Uterus (tissue), 2 donors: ENCODE data around the gene CACNG6.

Experiments used
- POLR2A ChIP-seq, 2 donors: fragments of 450-650 bp; IDR thresholded peaks; one replicate each; pipeline ENCODE4 v1.6.1; 2016; ENCODE audit warnings: antibody characterized with exemption in 2 of 2, mild to moderate bottlenecking in 1 of 2, moderate library complexity in 1 of 2
- TF ChIP-seq, protein P1 (sequence below), 4 experiments: fragments of 200-600 bp in 2 of 4; fragments of 450-650 bp in 2 of 4; sonication (generic) in 2 of 4; IDR thresholded peaks; one replicate each; pipeline ENCODE4 v1.5.1; 2016 to 2019; ENCODE audit warnings: antibody characterized with exemption in 4 of 4, mild to moderate bottlenecking in 2 of 4, moderate library complexity in 1 of 4

GRCh38 chr19:53951436-53951835, 40.0 kb upstream of the CACNG6 start:
- TF ChIP-seq, protein P1, sequence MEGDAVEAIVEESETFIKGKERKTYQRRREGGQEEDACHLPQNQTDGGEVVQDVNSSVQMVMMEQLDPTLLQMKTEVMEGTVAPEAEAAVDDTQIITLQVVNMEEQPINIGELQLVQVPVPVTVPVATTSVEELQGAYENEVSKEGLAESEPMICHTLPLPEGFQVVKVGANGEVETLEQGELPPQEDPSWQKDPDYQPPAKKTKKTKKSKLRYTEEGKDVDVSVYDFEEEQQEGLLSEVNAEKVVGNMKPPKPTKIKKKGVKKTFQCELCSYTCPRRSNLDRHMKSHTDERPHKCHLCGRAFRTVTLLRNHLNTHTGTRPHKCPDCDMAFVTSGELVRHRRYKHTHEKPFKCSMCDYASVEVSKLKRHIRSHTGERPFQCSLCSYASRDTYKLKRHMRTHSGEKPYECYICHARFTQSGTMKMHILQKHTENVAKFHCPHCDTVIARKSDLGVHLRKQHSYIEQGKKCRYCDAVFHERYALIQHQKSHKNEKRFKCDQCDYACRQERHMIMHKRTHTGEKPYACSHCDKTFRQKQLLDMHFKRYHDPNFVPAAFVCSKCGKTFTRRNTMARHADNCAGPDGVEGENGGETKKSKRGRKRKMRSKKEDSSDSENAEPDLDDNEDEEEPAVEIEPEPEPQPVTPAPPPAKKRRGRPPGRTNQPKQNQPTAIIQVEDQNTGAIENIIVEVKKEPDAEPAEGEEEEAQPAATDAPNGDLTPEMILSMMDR (IDR thresholded peaks at IDR 0.05): no peak
- TF ChIP-seq POLR2A (IDR thresholded peaks at IDR 0.05): no peak
